ENCODE data around the gene BTNL8.

The BTNL8 gene

GRCh38 chr5:180908400-180908799, 9.4 kb downstream of the BTNL8 start:
- Mint-ChIP-seq H3K36me3 (ENCODE audit: low read depth) (no peaks in the 10 kb centered on the region), H3K4me1 (ENCODE audit: low read depth) (peaks cover 7% of the 10 kb centered on the region), H3K9me3 (no peaks in the 10 kb centered on the region), H3K4me3 (no peak overlapping the region), H3K27me3 (no peaks in the 10 kb centered on the region), H3K27ac (no peak overlapping the region)
- intact Hi-C loops (cut with micrococcal nuclease) = no loop called here

GRCh38 chr5:180908998-180909731, 10.2 kb downstream of the BTNL8 start:
- Mint-ChIP-seq H3K9me3 (no peaks in the 10 kb centered on the region), H3K27ac (no peak overlapping the region), H3K36me3 (ENCODE audit: low read depth) (no peaks in the 10 kb centered on the region), H3K4me1 (ENCODE audit: low read depth) (peaks cover 7% of the 10 kb centered on the region), H3K27me3 (no peaks in the 10 kb centered on the region), H3K4me3 (no peak overlapping the region)
- intact Hi-C loops (cut with micrococcal nuclease) = no loop called here

GRCh38 chr5:180909782-180910181, 10.8 kb downstream of the BTNL8 start:
- no peaks in the 10 kb centered on the region for H3K9me3 Mint-ChIP-seq
- H3K27me3 Mint-ChIP-seq = no peaks in the 10 kb centered on the region
- intact Hi-C loops (cut with micrococcal nuclease) = no loop called here
- no peaks in the 10 kb centered on the region for H3K36me3 Mint-ChIP-seq (ENCODE audit: low read depth)
- no peak overlapping the region for H3K27ac Mint-ChIP-seq
- H3K4me3 Mint-ChIP-seq = no peak overlapping the region
- peaks cover 7% of the 10 kb centered on the region for H3K4me1 Mint-ChIP-seq (ENCODE audit: low read depth)

- intact Hi-C loops (cut with micrococcal nuclease) = no loop called here
- no peak overlapping the region for H3K27ac Mint-ChIP-seq
- H3K36me3 Mint-ChIP-seq (ENCODE audit: low read depth) = no peaks in the 10 kb centered on the region
- peaks cover 7% of the 10 kb centered on the region for H3K4me1 Mint-ChIP-seq (ENCODE audit: low read depth)
- H3K4me3 Mint-ChIP-seq = no peak overlapping the region
- no peaks in the 10 kb centered on the region for H3K27me3 Mint-ChIP-seq
- H3K9me3 Mint-ChIP-seq = no peaks in the 10 kb centered on the region
Observed at GRCh38 chr5:180910182-180910581, 11.2 kb downstream of the BTNL8 start.

DNA sequence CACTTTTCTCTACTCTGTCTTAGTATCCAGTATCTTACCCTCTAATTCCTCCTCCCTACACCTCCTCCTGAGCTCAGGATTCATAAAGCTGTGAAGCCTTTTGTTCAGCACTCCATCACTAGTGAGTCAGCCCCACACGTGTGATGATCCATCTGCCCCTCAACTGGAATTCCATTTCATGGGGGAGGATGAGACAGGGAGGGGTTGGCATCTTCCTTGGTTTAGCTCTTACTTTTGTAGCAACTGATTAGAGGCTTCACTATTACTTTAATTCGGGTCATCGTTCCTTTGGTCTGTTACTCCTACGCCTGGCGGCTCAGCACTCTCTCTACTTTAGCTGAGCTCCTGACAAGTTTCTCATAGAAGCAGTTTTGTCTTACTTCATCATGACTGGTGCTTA, 11.8 kb downstream of the BTNL8 start:
- no peaks in the 10 kb centered on the region for H3K27me3 Mint-ChIP-seq

DNA sequence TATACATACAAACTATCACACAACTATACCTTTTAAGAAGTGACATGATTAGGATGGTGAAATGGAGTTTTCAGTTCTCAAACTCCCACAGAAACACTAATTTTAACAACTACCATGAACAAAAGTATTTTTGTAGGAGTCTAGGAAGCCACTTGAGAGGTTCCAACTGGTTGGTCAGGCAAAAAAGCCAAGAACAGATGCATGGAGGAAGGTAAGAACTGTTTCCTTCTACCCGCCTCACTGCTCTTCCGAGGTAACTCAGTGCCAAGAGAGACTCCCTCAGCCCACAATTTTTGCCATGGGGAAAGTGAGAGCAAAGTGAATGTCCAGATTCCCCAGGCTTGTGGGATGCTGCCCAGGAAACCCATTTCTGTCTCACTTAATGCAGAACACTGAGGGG, 15.7 kb downstream of the BTNL8 start:
- Mint-ChIP-seq H3K4me3 (no peak overlapping the region), H3K4me1 (ENCODE audit: low read depth) (peaks cover 5% of the 10 kb centered on the region), H3K27ac (no peak overlapping the region), H3K36me3 (ENCODE audit: low read depth) (no peaks in the 10 kb centered on the region), H3K9me3 (peaks cover 9% of the 10 kb centered on the region), H3K27me3 (no peaks in the 10 kb centered on the region)
- intact Hi-C loops (cut with micrococcal nuclease) = no loop called here

More for the DNA sequence above, 11.8 kb downstream of the BTNL8 start:
- H3K4me3 Mint-ChIP-seq = no peak overlapping the region
- H3K36me3 Mint-ChIP-seq (ENCODE audit: low read depth) = no peaks in the 10 kb centered on the region
- peaks cover 3% of the 10 kb centered on the region for H3K9me3 Mint-ChIP-seq
- H3K27ac Mint-ChIP-seq = no peak overlapping the region
- intact Hi-C loops (cut with micrococcal nuclease) = no loop called here
- H3K4me1 Mint-ChIP-seq (ENCODE audit: low read depth) = peaks cover 8% of the 10 kb centered on the region

DNA sequence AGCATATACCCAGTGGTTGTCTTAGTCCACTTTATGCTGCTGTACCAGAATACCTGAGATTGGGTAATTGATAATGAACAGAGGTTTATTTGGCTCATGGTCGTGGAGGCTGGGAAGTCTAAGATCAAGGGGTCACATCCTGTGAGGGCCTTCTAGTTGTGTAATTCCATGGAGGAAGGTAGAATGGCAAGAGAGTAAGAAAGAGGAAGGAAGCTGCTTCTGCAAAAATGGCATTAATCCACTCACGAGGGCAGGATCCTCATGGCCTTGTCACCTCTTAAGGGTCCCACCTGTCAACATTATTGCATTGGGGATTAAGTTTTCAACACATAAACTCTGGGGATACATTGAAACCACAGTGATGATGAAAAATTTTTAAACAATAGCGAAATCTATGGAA, 17.0 kb downstream of the BTNL8 start:
- Mint-ChIP-seq H3K36me3 (ENCODE audit: low read depth) (no peaks in the 10 kb centered on the region), H3K4me1 (ENCODE audit: low read depth) (peaks cover 5% of the 10 kb centered on the region)

GRCh38 chr5:180918380-180918779, 19.4 kb downstream of the BTNL8 start:
- H3K27ac Mint-ChIP-seq = no peak overlapping the region
- H3K27me3 Mint-ChIP-seq = peaks cover 9% of the 10 kb centered on the region
- no peak overlapping the region for H3K4me3 Mint-ChIP-seq
- intact Hi-C loops (cut with micrococcal nuclease) = no loop called here
- H3K9me3 Mint-ChIP-seq = peaks cover 22% of the 10 kb centered on the region
- H3K4me1 Mint-ChIP-seq (ENCODE audit: low read depth) = peaks cover 5% of the 10 kb centered on the region
- H3K36me3 Mint-ChIP-seq (ENCODE audit: low read depth) = no peaks in the 10 kb centered on the region

More for the DNA sequence above, 17.0 kb downstream of the BTNL8 start:
- H3K9me3 Mint-ChIP-seq = peaks cover 9% of the 10 kb centered on the region
- intact Hi-C loops (cut with micrococcal nuclease) = no loop called here
- H3K27me3 Mint-ChIP-seq = peaks cover 3% of the 10 kb centered on the region
- H3K4me3 Mint-ChIP-seq = no peak overlapping the region
- no peak overlapping the region for H3K27ac Mint-ChIP-seq

DNA sequence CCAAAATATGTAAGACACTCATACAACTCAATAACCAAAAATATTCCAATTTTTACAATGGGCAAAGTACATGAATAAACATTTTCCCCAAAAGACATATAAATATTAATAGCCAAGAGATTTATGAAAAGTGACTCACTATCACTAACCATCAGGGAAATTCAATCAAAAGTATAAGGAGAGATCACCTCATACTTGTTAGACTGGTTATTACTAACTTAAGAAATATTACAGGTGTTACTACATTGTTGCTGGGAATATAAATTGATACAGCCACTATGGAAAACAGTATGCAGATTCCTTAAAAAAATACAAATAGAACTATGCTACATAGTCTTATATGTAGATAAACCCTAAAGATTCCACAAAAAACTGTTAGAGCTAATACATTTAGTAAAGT, 21.8 kb downstream of the BTNL8 start:
- intact Hi-C loops (cut with micrococcal nuclease) = no loop called here
- Mint-ChIP-seq H3K27ac (no peak overlapping the region), H3K27me3 (peaks cover 9% of the 10 kb centered on the region), H3K9me3 (peaks cover 33% of the 10 kb centered on the region), H3K4me1 (ENCODE audit: low read depth) (peaks cover 4% of the 10 kb centered on the region), H3K36me3 (ENCODE audit: low read depth) (no peaks in the 10 kb centered on the region), H3K4me3 (no peak overlapping the region)

DNA sequence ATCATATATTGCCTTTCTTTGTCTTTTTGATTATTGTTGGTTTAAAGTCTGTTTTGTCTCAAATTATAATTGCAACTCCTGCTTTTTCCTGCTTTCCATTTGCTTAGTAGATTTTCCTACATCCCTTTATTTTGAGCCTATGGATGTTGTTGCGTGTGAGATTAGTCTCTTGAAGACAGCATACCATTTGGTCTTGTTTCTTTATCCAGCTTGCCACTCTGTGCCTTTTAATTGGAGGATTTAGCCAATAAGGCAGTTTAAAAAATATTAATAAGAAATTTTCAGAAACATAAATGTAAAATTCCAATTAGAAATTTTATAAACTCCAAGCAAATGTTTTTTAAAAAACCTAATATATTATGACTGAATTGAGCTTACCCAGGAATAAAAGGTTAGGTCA, 24.0 kb downstream of the BTNL8 start:
- H3K27me3 Mint-ChIP-seq = peaks cover 15% of the 10 kb centered on the region
- no peaks in the 10 kb centered on the region for H3K36me3 Mint-ChIP-seq (ENCODE audit: low read depth)
- intact Hi-C loops (cut with micrococcal nuclease) = no loop called here
- H3K9me3 Mint-ChIP-seq = peaks cover 35% of the 10 kb centered on the region
- no peak overlapping the region for H3K27ac Mint-ChIP-seq
- no peaks in the 10 kb centered on the region for H3K4me1 Mint-ChIP-seq (ENCODE audit: low read depth)
- no peak overlapping the region for H3K4me3 Mint-ChIP-seq

GRCh38 chr5:180932660-180933059, 33.7 kb downstream of the BTNL8 start:
- H3K27me3 Mint-ChIP-seq = peaks cover 6% of the 10 kb centered on the region
- H3K4me1 Mint-ChIP-seq (ENCODE audit: low read depth) = no peaks in the 10 kb centered on the region
- no peak overlapping the region for H3K27ac Mint-ChIP-seq
- peaks cover 29% of the 10 kb centered on the region for H3K9me3 Mint-ChIP-seq
- H3K4me3 Mint-ChIP-seq = no peak overlapping the region
- intact Hi-C loops (cut with micrococcal nuclease) = no loop called here
- no peaks in the 10 kb centered on the region for H3K36me3 Mint-ChIP-seq (ENCODE audit: low read depth)

DNA sequence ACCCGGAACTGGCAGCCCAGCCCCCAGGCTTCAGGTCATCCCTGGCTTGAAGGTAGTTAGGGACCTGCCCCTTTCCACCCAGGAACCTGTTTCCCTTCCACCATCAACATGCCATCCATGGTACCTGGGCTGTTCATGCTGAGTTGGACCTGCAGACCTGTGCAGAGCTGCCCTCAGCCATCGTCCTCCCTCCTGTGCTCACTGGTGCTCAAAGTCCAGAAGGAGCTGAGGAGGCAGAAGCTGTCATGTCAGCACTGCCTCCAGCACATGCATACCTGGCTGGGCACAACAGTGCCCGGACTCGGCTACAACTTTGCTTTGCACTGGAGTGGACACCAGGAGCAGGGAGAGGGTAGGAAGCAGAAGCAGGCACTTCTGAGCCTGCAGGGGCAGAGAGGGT, 36.2 kb downstream of the BTNL8 start:
- Mint-ChIP-seq H3K27ac (no peak overlapping the region), H3K27me3 (peaks cover 13% of the 10 kb centered on the region), H3K36me3 (ENCODE audit: low read depth) (no peaks in the 10 kb centered on the region), H3K4me3 (no peak overlapping the region), H3K4me1 (ENCODE audit: low read depth) (no peaks in the 10 kb centered on the region), H3K9me3 (peaks cover 44% of the 10 kb centered on the region)
- intact Hi-C loops (cut with micrococcal nuclease) = no loop called here

GRCh38 chr5:180938294-180938693, 39.3 kb downstream of the BTNL8 start:
- Mint-ChIP-seq H3K27ac (no peak overlapping the region), H3K9me3 (peaks cover 42% of the 10 kb centered on the region), H3K4me1 (ENCODE audit: low read depth) (no peaks in the 10 kb centered on the region), H3K4me3 (no peak overlapping the region), H3K27me3 (peaks cover 24% of the 10 kb centered on the region), H3K36me3 (ENCODE audit: low read depth) (no peaks in the 10 kb centered on the region)
- intact Hi-C loops (cut with micrococcal nuclease) = no loop called here

- no peaks in the 10 kb centered on the region for H3K4me1 Mint-ChIP-seq (ENCODE audit: low read depth)
- H3K4me3 Mint-ChIP-seq = no peak overlapping the region
- no peaks in the 10 kb centered on the region for H3K9me3 Mint-ChIP-seq
- peaks cover 4% of the 10 kb centered on the region for H3K27me3 Mint-ChIP-seq
- no peaks in the 10 kb centered on the region for H3K36me3 Mint-ChIP-seq (ENCODE audit: low read depth)
- intact Hi-C loops (cut with micrococcal nuclease) = no loop called here
- H3K27ac Mint-ChIP-seq = no peak overlapping the region
Observed at GRCh38 chr5:180950291-180950949, 51.5 kb downstream of the BTNL8 start.

DNA sequence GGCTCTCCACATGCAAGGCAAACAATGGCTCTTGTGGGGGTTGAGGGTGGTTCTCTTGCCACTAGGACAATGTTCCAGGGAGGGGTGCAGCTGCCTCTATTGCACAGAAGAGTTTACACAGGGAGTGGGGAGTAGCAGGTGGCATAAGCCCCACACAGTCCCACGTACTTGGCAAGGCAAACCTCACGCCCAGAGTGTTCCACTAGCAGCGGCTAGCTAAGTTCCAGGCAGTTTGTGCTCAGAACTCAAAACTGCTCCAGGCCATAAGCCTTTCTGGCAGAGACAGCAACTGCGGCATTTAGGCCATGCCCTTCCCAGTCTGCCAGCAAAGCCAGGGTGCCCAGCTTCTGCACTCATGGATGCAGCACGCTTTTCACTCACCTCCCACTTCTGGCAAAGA, 60.7 kb downstream of the BTNL8 start:
- Mint-ChIP-seq H3K27ac (no peak overlapping the region), H3K36me3 (ENCODE audit: low read depth) (no peaks in the 10 kb centered on the region), H3K4me1 (ENCODE audit: low read depth) (no peaks in the 10 kb centered on the region), H3K4me3 (no peak overlapping the region), H3K27me3 (peaks cover 1% of the 10 kb centered on the region), H3K9me3 (peaks cover 10% of the 10 kb centered on the region)
- intact Hi-C loops (cut with micrococcal nuclease) = no loop called here

Measured in dendritic cell treated with granulocyte-macrophage colony-stimulating factor and Interleukin-4, amounts not matched to agents 40 ng/mL and 50 ng/mL, for 4 days (primary cell).